Stimulated activated CD4-positive, alpha-beta T cell treated with anti-CD3 and anti-CD28 coated beads, Interleukin-4, amount 100 ng/mL, for 4 hours (primary cell): Measurements from ENCODE around the gene RPL13.
"Not testable (repeated sequence)": the region's sequence is repeated elsewhere in the genome, so short reads cannot be mapped to it uniquely, and the experiment has no call there.

Experiments
- DNase-seq, 2 experiments: peaks; one replicate each; pipeline ENCODE4 v3.0.0-alpha.2; 2020

RPL13 gene

GRCh38 chr16:89564476-89565255 lies 4.2 kb downstream of the RPL13 start:
- DNase-seq = peak in 1 of 2 experiments; percentile 36

- DNase-seq = no peak
These were observed 4.7 kb downstream of the RPL13 start for GRCh38 chr16:89565256-89565505.

DNA sequence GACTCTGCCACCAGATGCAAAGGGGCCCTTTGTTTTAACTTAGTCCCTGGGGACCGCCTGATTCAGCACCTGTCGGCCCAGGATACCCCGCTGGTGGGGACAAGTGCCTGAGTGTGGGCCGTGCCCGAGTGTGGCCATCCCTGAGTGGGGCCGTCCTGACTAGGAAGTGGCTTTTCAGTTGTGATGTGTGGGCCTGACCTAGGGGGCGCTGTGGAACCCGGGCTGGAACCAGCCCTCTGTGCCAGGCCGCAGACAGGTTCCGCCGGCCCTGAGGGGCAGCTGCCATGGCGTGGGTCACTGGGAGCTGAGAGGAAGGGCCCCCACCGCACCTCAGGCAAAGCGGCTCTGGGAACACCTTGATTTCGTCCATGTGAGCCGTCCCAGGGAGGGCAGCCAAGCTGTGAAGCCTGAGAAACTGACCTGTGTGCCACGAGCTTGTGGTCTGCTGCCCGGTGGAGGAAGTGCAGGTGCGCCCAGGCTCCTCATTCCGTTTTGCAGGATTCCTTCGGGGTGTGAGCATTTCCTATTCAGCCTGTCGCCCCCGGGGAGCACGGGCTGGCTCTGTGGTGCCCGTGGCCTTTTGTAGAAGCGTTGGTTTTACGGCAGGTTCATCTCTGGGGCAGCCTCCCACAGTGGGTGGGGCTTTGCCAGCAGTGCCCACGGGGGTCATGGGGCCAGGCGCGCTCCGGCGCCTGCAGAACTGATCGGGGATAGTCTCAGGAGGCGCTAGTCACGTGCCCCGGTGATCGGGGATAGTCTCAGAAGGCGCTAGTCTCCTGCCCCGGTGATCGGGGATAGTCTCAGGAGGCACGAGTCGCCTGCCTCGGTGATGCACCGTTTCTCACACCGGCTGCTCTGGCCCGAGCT lies 5.3 kb downstream of the RPL13 start:
- peak; percentile 27 to 63 for DNase-seq

DNA sequence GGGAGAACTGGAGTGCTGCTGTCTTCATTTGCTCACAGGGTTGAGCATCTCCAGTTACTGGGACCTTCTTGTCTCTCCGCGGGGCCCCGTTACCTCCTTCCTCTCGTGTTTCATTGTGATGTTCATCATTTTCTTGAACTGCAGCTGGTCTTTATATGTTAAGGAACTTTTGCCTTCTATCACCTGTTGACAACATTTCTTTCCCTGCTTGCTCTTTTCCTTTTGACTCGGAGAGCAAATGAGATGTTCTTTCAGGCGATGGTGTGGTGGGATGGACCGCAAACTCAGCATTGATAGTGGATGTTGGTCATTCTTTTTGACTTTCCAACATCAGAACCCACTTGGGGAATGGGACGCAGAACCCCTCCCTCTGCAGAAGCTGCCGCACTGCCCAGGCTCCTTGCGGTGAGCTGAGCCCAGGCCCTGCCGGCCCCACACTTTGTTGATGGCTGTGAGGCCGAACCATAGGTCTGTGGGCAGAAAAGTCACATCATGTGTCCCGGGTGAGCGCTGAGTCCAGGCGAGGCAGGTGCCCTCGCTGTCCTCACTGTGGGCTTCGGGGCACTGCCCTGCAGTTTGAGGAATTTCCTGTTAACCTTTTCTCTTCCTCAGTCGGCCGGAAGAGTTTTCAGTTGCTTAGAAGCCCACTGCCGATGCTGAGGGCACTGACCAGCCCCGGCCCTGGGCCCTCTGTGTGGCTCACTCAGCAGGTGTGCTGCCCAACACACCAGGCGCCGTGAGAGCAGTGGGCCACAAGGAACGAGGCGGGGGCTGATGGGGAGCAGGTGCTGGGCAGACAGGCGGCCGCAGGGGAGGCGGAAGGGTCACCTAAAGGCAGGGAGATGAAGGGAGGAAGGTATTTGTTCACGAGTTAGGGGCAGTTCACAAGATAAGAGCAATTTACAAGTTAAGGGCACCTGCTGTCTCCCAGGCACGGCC lies 7.4 kb downstream of the RPL13 start:
- no peak for DNase-seq

DNA sequence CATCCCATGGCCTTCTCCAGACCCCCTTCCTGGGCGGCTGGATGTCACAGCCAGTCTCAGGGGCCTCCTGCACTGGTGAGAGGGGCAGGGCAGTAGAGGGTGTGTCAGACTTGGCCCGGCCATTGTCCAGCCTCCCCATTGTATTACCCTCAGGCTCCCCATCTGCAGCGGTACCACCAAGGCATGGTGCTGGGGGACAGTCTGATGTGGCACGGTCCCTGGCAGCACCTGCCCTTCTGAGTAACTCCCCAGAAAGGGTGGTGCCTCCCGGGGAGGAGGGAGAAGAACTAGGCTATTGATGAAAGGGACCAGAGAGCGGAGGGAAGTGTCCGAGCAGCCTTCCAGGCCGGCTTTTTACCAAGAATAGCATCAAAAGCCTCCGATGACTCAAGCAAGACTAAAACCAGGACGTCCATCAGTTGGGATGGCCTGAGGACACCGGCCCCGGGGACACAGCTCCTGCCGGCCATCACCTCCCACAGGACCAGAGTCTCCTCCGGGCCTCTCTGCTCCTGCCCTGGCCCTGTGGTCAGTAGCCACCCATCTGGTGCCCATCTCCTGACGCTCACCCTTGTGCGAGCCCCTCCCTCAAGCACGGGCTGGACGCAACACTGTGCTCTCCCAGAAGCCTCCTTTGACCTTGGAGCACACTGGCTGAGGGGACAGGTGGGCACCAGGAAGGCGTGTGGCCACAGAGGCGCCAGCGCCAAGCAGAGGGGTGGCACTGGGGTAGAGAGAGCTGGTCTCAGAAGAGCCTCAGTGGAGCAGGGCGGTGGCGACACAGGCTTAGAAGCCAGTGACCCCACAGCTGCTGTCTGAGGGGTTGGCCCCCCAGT lies 9.2 kb downstream of the RPL13 start:
- no peak for DNase-seq

- DNase-seq = no peak
These were observed 10.0 kb downstream of the RPL13 start for GRCh38 chr16:89570342-89570923.

GRCh38 chr16:89570983-89571598 lies 10.6 kb downstream of the RPL13 start:
- not testable (repeated sequence) for DNase-seq

DNA sequence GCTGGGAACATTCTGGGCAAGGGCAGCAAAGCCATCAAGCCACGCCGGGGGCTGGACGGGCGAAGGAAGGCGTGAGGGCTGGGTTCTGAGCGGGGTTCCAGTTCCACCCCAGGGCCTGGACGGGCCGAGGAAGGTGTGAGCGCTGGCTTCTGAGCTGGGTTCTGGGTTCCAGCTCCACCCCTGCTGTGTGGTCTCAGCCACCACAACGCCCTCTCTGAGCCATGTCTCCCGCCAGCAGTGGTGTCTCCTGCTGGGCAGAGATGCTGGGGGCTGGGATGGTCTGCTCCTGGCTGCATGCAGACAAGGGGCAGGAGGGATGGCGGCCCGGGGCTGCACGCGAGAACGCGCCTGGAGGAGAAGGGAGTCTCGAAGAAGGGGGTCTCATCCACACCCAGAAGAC lies 11.2 kb downstream of the RPL13 start:
- no peak for DNase-seq

DNA sequence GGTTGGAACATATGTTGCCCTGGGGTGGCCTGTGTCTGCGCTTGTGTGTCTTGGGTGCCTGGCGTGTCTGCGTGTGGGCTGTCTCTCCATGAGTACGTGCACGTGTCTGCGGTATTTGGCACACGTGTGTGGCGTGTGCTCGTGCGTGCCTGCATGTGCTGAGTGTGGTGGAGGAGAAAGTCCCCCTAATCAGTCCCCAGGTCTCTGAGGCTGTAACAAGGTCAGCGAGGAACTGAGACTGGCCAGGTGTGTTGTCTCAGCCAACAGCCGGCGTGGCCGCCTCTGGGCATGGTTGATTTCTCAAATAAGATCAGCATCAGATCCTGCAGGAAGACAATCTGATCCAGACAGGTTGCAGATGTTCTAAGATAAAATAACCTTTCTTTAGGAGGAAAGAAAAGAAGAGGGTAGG lies 11.6 kb downstream of the RPL13 start:
- DNase-seq = no peak

GRCh38 chr16:89572485-89573205 lies 12.2 kb downstream of the RPL13 start:
- DNase-seq = no peak

DNA sequence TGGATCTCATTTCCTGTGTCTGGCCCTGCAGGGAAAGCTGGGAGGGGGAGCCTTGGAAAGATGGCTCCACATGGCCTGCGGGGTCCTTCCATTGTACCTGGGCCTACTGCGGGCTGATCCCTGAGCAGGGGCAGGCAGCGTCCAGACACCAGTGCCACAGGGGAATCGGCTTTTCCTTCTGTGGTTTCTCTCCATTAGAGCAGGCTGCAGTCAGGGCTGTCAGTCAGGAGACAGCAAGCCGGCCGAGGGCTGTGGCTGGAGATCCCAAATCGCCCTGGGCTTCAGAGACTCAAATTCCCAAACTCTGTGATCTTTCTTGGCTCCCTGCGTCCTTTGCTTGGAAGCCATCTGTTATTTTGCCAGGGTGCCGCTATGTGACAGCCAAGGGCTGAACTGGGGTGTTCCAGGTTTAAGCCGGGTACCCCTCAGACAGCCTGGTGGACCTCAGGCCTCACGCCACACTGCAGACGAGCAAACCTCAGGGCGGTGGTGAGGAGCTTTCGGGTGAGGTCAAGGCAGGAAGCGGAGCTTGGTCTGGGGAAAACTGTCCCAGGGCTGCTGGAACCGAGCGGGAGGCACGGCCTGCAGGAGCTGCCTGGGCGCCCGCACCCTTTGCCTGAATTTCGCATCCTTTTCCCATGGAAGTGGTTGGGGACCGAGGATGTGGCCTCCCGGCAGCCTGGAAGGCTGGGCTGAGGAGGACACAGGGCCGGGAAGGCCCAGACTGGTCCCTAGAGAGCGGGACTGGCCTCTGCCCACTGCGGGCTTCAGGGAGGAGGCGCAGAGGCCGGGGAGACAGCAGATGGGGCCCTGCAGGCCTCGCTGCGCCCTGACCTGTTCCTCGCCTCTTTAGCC lies 13.6 kb downstream of the RPL13 start:
- no peak for DNase-seq

- DNase-seq = peak in 1 of 2 experiments; percentile 60
These were observed 14.3 kb downstream of the RPL13 start for GRCh38 chr16:89574681-89575246.

- DNase-seq = peak in 1 of 2 experiments; percentile 31
These were observed 15.0 kb downstream of the RPL13 start, which contains the start of gene CPNE7 for GRCh38 chr16:89575247-89576152. Gene CPNE7 (plus strand): TSS chr16:89575758. CDS start chr16:89575898, 140 bp downstream.

GRCh38 chr16:89576153-89577054 lies 15.9 kb downstream of the RPL13 start:
- no peak for DNase-seq

DNA sequence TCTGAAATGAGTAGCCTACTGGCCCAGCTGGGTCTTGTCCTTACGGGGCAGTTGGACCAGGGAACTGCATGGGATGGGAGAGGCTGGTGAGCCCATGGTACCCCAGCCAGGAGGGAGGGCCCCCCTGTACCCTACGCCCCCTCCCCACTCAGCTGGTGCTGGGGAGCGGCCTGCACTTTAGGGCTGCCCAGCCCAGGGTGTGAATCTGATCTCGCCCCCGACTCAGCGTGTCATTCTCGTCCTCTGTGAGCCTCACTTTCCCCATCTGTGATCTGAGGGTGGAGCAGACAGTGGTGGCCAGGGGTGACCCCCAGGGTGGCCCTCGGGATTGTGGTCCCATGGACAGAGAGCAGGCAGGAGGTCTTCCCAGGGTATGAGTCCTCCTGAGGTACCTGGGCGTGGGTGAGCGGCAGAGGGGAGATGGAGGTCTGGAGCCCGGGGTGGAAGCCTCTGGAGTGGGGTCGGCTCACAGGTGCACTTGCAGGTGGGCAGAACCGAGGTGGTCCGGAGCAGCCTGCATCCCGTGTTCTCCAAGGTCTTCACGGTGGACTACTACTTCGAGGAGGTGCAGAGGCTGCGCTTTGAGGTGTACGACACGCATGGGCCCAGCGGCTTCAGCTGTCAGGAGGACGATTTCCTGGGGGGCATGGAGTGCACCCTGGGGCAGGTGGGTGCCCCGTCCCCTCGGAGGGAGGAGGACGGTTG lies 16.7 kb downstream of the RPL13 start:
- DNase-seq = no peak

GRCh38 chr16:89579351-89579750 lies 18.9 kb downstream of the RPL13 start:
- DNase-seq = no peak
